ENCODE results near the gene CD164.

DNA sequence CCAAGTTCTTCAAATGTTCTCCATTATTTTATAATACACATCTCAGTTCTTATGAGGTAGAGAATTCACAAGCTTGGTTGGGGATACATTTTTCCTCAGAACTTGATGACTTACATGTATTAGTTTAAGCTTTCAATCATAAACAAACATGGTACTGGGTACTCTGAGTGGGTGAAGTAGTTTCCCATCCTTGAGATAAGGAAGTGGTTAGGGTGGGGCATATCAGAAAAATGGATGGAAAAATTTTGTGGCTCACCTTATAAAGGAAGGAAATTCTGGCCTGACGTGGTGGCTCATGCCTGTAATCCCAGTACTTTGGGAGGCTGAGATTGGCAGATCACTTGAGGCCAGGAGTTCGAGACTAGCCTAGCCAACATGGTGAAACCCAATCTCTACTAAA lies 52.0 kb downstream of the CD164 start:
- no peak for TF ChIP-seq POLR2A (IDR thresholded peaks at IDR 0.05)
- TF ChIP-seq, protein P1, sequence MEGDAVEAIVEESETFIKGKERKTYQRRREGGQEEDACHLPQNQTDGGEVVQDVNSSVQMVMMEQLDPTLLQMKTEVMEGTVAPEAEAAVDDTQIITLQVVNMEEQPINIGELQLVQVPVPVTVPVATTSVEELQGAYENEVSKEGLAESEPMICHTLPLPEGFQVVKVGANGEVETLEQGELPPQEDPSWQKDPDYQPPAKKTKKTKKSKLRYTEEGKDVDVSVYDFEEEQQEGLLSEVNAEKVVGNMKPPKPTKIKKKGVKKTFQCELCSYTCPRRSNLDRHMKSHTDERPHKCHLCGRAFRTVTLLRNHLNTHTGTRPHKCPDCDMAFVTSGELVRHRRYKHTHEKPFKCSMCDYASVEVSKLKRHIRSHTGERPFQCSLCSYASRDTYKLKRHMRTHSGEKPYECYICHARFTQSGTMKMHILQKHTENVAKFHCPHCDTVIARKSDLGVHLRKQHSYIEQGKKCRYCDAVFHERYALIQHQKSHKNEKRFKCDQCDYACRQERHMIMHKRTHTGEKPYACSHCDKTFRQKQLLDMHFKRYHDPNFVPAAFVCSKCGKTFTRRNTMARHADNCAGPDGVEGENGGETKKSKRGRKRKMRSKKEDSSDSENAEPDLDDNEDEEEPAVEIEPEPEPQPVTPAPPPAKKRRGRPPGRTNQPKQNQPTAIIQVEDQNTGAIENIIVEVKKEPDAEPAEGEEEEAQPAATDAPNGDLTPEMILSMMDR (IDR thresholded peaks at IDR 0.05), result no peak

Data from thyroid gland (tissue), 4 donors.